ENCODE results near the gene ASCC3.

ASCC3 gene

DNA sequence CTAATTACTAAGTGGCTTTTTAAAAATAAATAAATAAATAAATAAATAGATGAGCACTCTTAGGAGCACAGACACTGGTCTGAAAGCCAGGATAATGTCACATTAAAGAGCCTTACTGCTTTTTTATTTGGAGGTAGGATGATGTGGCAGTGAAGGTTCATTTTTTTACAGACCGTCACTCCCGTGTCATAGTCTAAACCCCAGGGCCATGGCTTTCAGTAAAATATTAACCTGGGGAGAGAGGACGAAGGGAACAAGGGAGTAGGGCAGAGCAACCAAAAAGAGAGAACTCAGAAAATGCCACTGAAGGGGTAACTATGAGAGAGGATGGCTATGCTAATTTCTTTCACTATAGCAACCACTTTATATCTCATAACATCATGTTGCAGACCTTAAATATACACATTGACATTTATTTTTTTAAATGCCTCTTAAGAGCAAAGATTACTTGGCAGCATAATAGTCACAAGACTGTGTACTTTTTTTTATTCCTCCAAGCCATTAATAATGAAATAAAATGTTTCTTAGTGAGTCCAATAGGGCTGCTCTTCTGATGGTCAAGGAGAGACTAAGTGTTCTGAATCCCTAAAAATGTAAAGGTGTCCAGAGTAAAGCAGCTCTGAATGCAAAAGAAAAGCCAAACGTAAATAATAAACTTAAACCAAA is 315.6 kb downstream of the ASCC3 start:
- TF ChIP-seq FOXM1 (IDR thresholded peaks at IDR 0.05; ENCODE audit: borderline replicate concordance, low read depth) = no peak
- TF ChIP-seq REST (IDR thresholded peaks at IDR 0.05; ENCODE audit: low read depth) = no peak

- TF ChIP-seq CREB1 (IDR thresholded peaks at IDR 0.05; ENCODE audit: low read depth) (no peak), RAD21 (IDR thresholded peaks at IDR 0.05; ENCODE audit: low read depth) (no peak), YY1 (IDR thresholded peaks at IDR 0.05; ENCODE audit: low read depth) (no peak), TAF1 (IDR thresholded peaks at IDR 0.05; ENCODE audit: low read depth) (no peak), ZBTB7A (IDR thresholded peaks at IDR 0.05; ENCODE audit: low read depth) (no peak), CEBPB (IDR thresholded peaks at IDR 0.05) (no peak), FOXM1 (IDR thresholded peaks at IDR 0.05; ENCODE audit: borderline replicate concordance, low read depth) (no peak), USF1 (IDR thresholded peaks at IDR 0.05) (no peak), REST (IDR thresholded peaks at IDR 0.05; ENCODE audit: low read depth) (no peak), EGR1 (IDR thresholded peaks at IDR 0.05) (no peak), TEAD4 (IDR thresholded peaks at IDR 0.05) (no peak), NFIC (IDR thresholded peaks at IDR 0.05) (no peak), EP300 (IDR thresholded peaks at IDR 0.05; ENCODE audit: borderline replicate concordance) (no peak), TCF12 (IDR thresholded peaks at IDR 0.05; ENCODE audit: low read depth) (no peak)
- TF ChIP-seq, protein P1, sequence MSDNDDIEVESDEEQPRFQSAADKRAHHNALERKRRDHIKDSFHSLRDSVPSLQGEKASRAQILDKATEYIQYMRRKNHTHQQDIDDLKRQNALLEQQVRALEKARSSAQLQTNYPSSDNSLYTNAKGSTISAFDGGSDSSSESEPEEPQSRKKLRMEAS (IDR thresholded peaks at IDR 0.05) = no peak
Measured at GRCh38 chr6:100559859-100560258, 321.3 kb downstream of the ASCC3 start.

DNA sequence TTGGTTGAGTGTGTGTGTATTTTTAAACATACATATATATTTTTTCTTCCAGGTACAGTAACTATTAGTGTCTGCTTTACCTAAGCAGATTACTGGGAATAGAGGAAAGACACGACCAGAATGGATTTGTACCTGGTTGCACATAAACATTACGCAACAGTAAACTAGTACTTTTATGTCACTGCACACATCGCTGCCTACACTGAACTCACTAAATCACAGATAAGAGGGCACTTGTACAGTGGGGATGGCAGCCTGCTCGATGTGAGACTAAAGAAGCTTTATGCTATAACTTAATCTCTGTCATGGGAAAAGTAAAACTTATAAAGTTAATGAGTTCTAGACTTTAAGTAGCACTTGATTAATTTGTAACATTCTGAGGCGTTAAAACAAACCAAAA is 326.9 kb downstream of the ASCC3 start:
- no peak for TF ChIP-seq EP300 (IDR thresholded peaks at IDR 0.05; ENCODE audit: borderline replicate concordance)
- TF ChIP-seq CEBPB (IDR thresholded peaks at IDR 0.05) = peak; percentile 95
- TF ChIP-seq YY1 (IDR thresholded peaks at IDR 0.05; ENCODE audit: low read depth) = no peak
- no peak for TF ChIP-seq FOXM1 (IDR thresholded peaks at IDR 0.05; ENCODE audit: borderline replicate concordance, low read depth)
- no peak for TF ChIP-seq NFIC (IDR thresholded peaks at IDR 0.05)
- no peak for TF ChIP-seq ZBTB7A (IDR thresholded peaks at IDR 0.05; ENCODE audit: low read depth)
- no peak for TF ChIP-seq TCF12 (IDR thresholded peaks at IDR 0.05; ENCODE audit: low read depth)

DNA sequence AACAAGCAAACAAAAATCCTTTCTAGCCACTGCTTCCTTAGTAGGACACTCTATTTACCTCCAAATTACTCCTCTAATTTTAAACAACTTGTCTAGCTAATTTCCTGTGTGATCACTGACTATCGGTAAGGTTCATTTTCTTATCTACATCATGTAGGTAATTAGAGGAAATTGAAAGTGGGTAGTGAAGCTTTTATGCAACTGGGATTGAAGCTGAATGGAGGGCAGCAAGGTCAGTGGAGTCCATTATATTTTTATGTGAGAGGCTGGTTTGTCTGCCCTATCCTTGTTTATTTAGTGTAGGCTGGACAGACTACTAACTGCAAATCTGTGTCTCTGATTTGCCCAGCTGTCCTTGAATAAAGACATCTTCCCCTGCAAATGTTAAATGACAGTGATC is 327.9 kb downstream of the ASCC3 start:
- TF ChIP-seq NFIC (IDR thresholded peaks at IDR 0.05) (no peak), EP300 (IDR thresholded peaks at IDR 0.05; ENCODE audit: borderline replicate concordance) (no peak), TCF12 (IDR thresholded peaks at IDR 0.05; ENCODE audit: low read depth) (no peak), USF1 (IDR thresholded peaks at IDR 0.05) (no peak)

GRCh38 chr6:100549406-100550167 is 331.5 kb downstream of the ASCC3 start:
- no peak for TF ChIP-seq EGR1 (IDR thresholded peaks at IDR 0.05)
- TF ChIP-seq TEAD4 (IDR thresholded peaks at IDR 0.05) = no peak
- TF ChIP-seq TCF12 (IDR thresholded peaks at IDR 0.05; ENCODE audit: low read depth) = no peak
- TF ChIP-seq USF1 (IDR thresholded peaks at IDR 0.05) = no peak
- TF ChIP-seq CREB1 (IDR thresholded peaks at IDR 0.05; ENCODE audit: low read depth) = no peak

- TF ChIP-seq CREB1 (IDR thresholded peaks at IDR 0.05; ENCODE audit: low read depth) (no peak), REST (IDR thresholded peaks at IDR 0.05; ENCODE audit: low read depth) (no peak), ZBTB7A (IDR thresholded peaks at IDR 0.05; ENCODE audit: low read depth) (no peak), EGR1 (IDR thresholded peaks at IDR 0.05) (no peak)
Measured at GRCh38 chr6:100538086-100538485, 343.0 kb downstream of the ASCC3 start.
